ENCODE results near the gene ZNRF3. TPM values are rescaled to one million over a fixed set of nuclear protein-coding genes. Genes with fewer than 3 reads are reported as not detected.

The ZNRF3 gene
- total RNA-seq, 2 donors from 2014 or later, result 5.9 to 12.2 TPM

GRCh38 chr22:29054251-29054767 is 170.9 kb downstream of the ZNRF3 start:
- H3K27ac ChIP-seq, result no peak overlapping the region
- TF ChIP-seq, protein P1, sequence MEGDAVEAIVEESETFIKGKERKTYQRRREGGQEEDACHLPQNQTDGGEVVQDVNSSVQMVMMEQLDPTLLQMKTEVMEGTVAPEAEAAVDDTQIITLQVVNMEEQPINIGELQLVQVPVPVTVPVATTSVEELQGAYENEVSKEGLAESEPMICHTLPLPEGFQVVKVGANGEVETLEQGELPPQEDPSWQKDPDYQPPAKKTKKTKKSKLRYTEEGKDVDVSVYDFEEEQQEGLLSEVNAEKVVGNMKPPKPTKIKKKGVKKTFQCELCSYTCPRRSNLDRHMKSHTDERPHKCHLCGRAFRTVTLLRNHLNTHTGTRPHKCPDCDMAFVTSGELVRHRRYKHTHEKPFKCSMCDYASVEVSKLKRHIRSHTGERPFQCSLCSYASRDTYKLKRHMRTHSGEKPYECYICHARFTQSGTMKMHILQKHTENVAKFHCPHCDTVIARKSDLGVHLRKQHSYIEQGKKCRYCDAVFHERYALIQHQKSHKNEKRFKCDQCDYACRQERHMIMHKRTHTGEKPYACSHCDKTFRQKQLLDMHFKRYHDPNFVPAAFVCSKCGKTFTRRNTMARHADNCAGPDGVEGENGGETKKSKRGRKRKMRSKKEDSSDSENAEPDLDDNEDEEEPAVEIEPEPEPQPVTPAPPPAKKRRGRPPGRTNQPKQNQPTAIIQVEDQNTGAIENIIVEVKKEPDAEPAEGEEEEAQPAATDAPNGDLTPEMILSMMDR (IDR thresholded peaks at IDR 0.05), result no peak
- H3K4me3 ChIP-seq, result no peak overlapping the region
- H3K36me3 ChIP-seq, result no peaks in the 10 kb centered on the region
- no peak overlapping the region for H3K9ac ChIP-seq (ENCODE audit: low read depth in 2 of 2, low read length in 2 of 2)
- H3K27me3 ChIP-seq, result no peaks in the 10 kb centered on the region
- H3K9me3 ChIP-seq, result no peaks in the 10 kb centered on the region
- intact Hi-C loops (cut with DNase I), result no loop called here
- no peak for DNase-seq
- H3K4me1 ChIP-seq, result no peaks in the 10 kb centered on the region

DNA sequence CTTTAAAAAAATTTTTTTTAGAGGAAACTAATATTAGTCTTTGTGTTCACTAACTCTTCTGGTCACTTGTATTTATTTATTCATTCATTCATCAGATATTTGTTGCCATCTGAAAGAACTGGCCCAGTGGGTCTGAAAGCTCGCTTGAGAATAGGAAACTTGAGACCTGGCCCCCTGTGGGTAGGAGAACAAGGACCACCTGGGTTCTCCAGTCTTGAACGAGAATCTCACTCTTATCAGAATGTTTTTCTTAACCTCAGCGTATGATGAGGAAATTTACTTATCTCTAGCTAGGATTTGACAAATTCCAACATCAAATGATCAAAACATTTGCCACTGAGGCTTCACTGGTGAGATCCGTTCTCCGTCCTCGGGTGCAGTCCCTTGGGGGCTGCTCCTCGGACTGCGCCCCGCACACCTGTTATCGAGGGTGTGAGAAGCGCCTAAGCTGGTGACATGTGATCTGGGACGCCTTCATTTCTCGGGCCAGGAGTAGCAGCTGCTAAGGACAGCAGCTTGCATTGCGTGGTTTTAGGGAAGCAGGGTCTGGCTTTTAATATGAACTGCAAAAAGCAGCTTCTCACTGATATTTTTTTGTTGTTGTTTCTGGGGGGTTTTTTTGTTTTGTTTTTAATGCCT is 171.9 kb downstream of the ZNRF3 start:
- Histone ChIP-seq H3K9me3 (no peaks in the 10 kb centered on the region), H3K4me3 (no peak overlapping the region), H3K36me3 (no peaks in the 10 kb centered on the region), H3K27ac (no peak overlapping the region), H3K4me1 (no peaks in the 10 kb centered on the region), H3K27me3 (no peaks in the 10 kb centered on the region), H3K9ac (ENCODE audit: low read depth in 2 of 2, low read length in 2 of 2) (no peak overlapping the region)
- intact Hi-C loops (cut with DNase I), result no loop called here
- DNase-seq, result no peak
- TF ChIP-seq, protein P1 (IDR thresholded peaks at IDR 0.05), result no peak

GRCh38 chr22:29056472-29056871 is 173.1 kb downstream of the ZNRF3 start:
- H3K4me3 ChIP-seq, result no peak overlapping the region
- DNase-seq, result no peak
- H3K36me3 ChIP-seq, result no peaks in the 10 kb centered on the region
- H3K9ac ChIP-seq (ENCODE audit: low read depth in 2 of 2, low read length in 2 of 2), result no peak overlapping the region
- TF ChIP-seq, protein P1 (IDR thresholded peaks at IDR 0.05), result no peak
- no peaks in the 10 kb centered on the region for H3K4me1 ChIP-seq
- intact Hi-C loops (cut with DNase I), result no loop called here
- no peaks in the 10 kb centered on the region for H3K9me3 ChIP-seq
- no peak overlapping the region for H3K27ac ChIP-seq
- no peaks in the 10 kb centered on the region for H3K27me3 ChIP-seq

- intact Hi-C loops (cut with DNase I), result no loop called here
- Histone ChIP-seq H3K27me3 (no peaks in the 10 kb centered on the region), H3K9me3 (no peaks in the 10 kb centered on the region), H3K4me1 (no peaks in the 10 kb centered on the region), H3K9ac (ENCODE audit: low read depth in 2 of 2, low read length in 2 of 2) (no peak overlapping the region), H3K27ac (no peak overlapping the region), H3K4me3 (no peak overlapping the region), H3K36me3 (no peaks in the 10 kb centered on the region)
- no peak for DNase-seq
- TF ChIP-seq, protein P1 (IDR thresholded peaks at IDR 0.05), result no peak
Measured at GRCh38 chr22:29060251-29060869, 177.0 kb downstream of the ZNRF3 start.

DNA sequence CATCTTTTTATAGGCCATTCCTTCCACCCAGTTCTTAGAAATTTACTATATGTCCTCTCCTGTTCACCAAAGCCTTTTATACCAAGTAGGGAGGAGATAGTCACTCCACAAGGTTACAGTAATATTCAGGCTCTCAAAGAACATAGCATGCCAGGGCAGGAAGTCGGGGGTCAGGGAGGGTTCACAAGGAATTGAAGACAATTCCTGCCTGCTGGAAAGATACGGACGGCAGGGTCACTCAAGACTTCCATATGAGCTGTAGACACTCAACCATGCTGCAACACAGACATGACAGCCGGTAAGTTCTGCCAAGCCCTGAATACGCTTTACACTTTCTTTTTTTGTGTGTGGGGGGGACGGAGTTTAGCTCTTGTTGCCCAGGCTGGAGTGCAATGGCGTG is 177.6 kb downstream of the ZNRF3 start:
- no peak for DNase-seq
- TF ChIP-seq, protein P1 (IDR thresholded peaks at IDR 0.05), result no peak
- no peaks in the 10 kb centered on the region for H3K4me1 ChIP-seq
- no peak overlapping the region for H3K27ac ChIP-seq
- no peaks in the 10 kb centered on the region for H3K27me3 ChIP-seq
- no peak overlapping the region for H3K9ac ChIP-seq (ENCODE audit: low read depth in 2 of 2, low read length in 2 of 2)
- H3K9me3 ChIP-seq, result no peaks in the 10 kb centered on the region
- H3K36me3 ChIP-seq, result no peaks in the 10 kb centered on the region
- intact Hi-C loops (cut with DNase I), result no loop called here
- no peak overlapping the region for H3K4me3 ChIP-seq
